Naive thymus-derived CD8-positive, alpha-beta T cell (primary cell): ENCODE measurements around the gene SLC13A1. TPM values are rescaled to one million over a fixed set of nuclear protein-coding genes. Genes with fewer than 3 reads are reported as not detected.

Source experiments
- ATAC-seq, 2 donors: fragments of 150-1000 bp; cut with Tn5 transposase in 1 of 2; sonication (Bioruptor Pico), chemical (Tn5 transposase) in 1 of 2; 1 replicate in 1 of 2; 2 replicates in 1 of 2; pipeline ENCODE4 v1.10.0; 2021; ENCODE audit warnings: mild to moderate bottlenecking in 2 of 2, moderate library complexity in 2 of 2
- POLR2A ChIA-PET: fragments of 350-600 bp; sonication (Branson Sonifier 250); formaldehyde crosslinking; loops from one replicate; lab custom pipeline; 2021; ENCODE audit warnings: antibody characterized with exemption; lab: Charles Lee
- DNase-seq, 10 donors: peaks; one replicate each; pipeline versions ENCODE4 v3.0.0 to v3.0.0-alpha.2; 2020 to 2022
- H3K27ac Mint-ChIP-seq, 10 donors: one replicate each; pipeline ENCODE4 v1.8.0; 2020 to 2022; ENCODE audit warnings: mild to moderate bottlenecking in 10 of 10, mixed read lengths in 10 of 10, moderate library complexity in 4 of 10, inconsistent platforms in 1 of 10
- H3K27me3 Mint-ChIP-seq, 5 donors: one replicate each; pipeline ENCODE4 v1.8.0; 2021 to 2022; ENCODE audit warnings: mixed read lengths in 5 of 5
- H3K36me3 Mint-ChIP-seq, 3 donors: one replicate each; pipeline ENCODE4 v1.8.0; 2020 to 2022; ENCODE audit warnings: mixed read lengths in 3 of 3, mild to moderate bottlenecking in 2 of 3, inconsistent platforms in 1 of 3
- H3K4me1 Mint-ChIP-seq, 4 donors: one replicate each; pipeline ENCODE4 v1.8.0; 2021 to 2022; ENCODE audit warnings: mixed read lengths in 4 of 4
- H3K4me3 Mint-ChIP-seq, 10 donors: one replicate each; pipeline ENCODE4 v1.8.0; 2020 to 2022; ENCODE audit warnings: mild to moderate bottlenecking in 10 of 10, mixed read lengths in 10 of 10, moderate library complexity in 6 of 10, inconsistent platforms in 1 of 10
- H3K9me3 Mint-ChIP-seq, 9 donors: one replicate each; pipeline ENCODE4 v1.8.0; 2020 to 2022; ENCODE audit warnings: mixed read lengths in 9 of 9, mild to moderate bottlenecking in 3 of 9, inconsistent platforms in 1 of 9, moderate library complexity in 1 of 9
- polyA plus RNA-seq, 3 donors: library from polyadenylated mRNA; unstranded; fragments of 300-500 nt; fragmentation: Illumina TruSeq; gene quantifications; one replicate each; pipeline ENCODE4 v1.2.3, GENCODE V29; 2021
- total RNA-seq, 8 experiments: library from RNA in 2 of 8; stranded (reverse) in 2 of 8; gene quantifications; one replicate each; pipeline ENCODE4 v1.2.3 and lab custom pipeline; 2021 to 2026

The SLC13A1 gene
- total and polyA plus RNA-seq, 5 experiments from 2014 or later, result not detected

- Mint-ChIP-seq H3K27ac (no peak overlapping the region), H3K4me3 (no peak overlapping the region), H3K36me3 (no peaks in the 10 kb centered on the region), H3K27me3 (no peaks in the 10 kb centered on the region), H3K9me3 (peaks cover 0 to 27% (median 2%) of the 10 kb centered on the region in 9 donors), H3K4me1 (no peaks in the 10 kb centered on the region)
- POLR2A ChIA-PET, result no interaction called here
- no peak for DNase-seq
- no peak for ATAC-seq
Observed at GRCh38 chr7:123184271-123184670, 15.5 kb downstream of the SLC13A1 start.

- Mint-ChIP-seq H3K36me3 (no peaks in the 10 kb centered on the region), H3K4me1 (no peaks in the 10 kb centered on the region), H3K4me3 (no peak overlapping the region), H3K27ac (no peak overlapping the region), H3K9me3 (peaks cover 0 to 27% (median 2%) of the 10 kb centered on the region in 9 donors), H3K27me3 (no peaks in the 10 kb centered on the region)
- DNase-seq, result no peak
- POLR2A ChIA-PET, result no interaction called here
- ATAC-seq, result no peak
Observed at GRCh38 chr7:123183431-123183830, 16.3 kb downstream of the SLC13A1 start.

DNA sequence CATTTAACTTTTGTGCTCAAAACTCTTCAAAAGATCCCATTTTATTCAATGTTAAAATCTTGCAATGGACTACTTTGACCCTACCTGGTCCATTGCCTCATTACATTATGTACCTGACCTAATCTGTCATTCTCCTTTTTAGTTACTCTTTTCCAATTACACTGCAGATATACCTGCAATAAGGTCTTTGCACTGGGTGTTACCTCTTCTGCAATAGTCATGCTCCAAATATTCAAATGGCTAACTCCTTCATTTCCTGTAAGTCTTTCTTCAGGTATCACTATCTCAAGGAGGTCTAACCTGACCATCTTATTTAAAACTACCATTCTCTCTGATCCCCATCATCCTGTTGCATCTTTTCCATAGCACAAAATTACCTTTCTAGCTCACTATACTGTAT is 22.3 kb downstream of the SLC13A1 start:
- H3K27me3 Mint-ChIP-seq, result peaks cover 0 to 8% (median 0%) of the 10 kb centered on the region in 5 donors
- ATAC-seq (no peak), DNase-seq (no peak)
- H3K36me3 Mint-ChIP-seq, result no peaks in the 10 kb centered on the region
- no peak overlapping the region for H3K4me3 Mint-ChIP-seq
- POLR2A ChIA-PET, result no interaction called here
- no peaks in the 10 kb centered on the region for H3K4me1 Mint-ChIP-seq
- peaks cover 0 to 23% (median 3%) of the 10 kb centered on the region in 9 donors for H3K9me3 Mint-ChIP-seq
- H3K27ac Mint-ChIP-seq, result no peak overlapping the region

GRCh38 chr7:123170333-123171246 is 29.2 kb downstream of the SLC13A1 start:
- POLR2A ChIA-PET, result no interaction called here
- H3K9me3 Mint-ChIP-seq, result peaks cover 0 to 14% (median 0%) of the 10 kb centered on the region in 9 donors

GRCh38 chr7:123169065-123169464 is 30.7 kb downstream of the SLC13A1 start:
- Mint-ChIP-seq H3K27ac (no peak overlapping the region), H3K4me1 (no peaks in the 10 kb centered on the region), H3K27me3 (peaks cover 0 to under 1% (median 0%) of the 10 kb centered on the region in 5 donors), H3K36me3 (no peaks in the 10 kb centered on the region), H3K4me3 (no peak overlapping the region), H3K9me3 (peaks cover 0 to 5% (median 0%) of the 10 kb centered on the region in 9 donors)
- no peak for ATAC-seq
- POLR2A ChIA-PET, result no interaction called here
- DNase-seq, result no peak

More at GRCh38 chr7:123170333-123171246, 29.2 kb downstream of the SLC13A1 start:
- Mint-ChIP-seq H3K4me3 (no peak overlapping the region), H3K36me3 (no peaks in the 10 kb centered on the region), H3K27me3 (peaks cover 0 to 8% (median 0%) of the 10 kb centered on the region in 5 donors), H3K4me1 (no peaks in the 10 kb centered on the region), H3K27ac (no peak overlapping the region)
- DNase-seq, result no peak
- ATAC-seq, result no peak

- Mint-ChIP-seq H3K4me3 (no peak overlapping the region), H3K27ac (no peak overlapping the region), H3K4me1 (no peaks in the 10 kb centered on the region), H3K27me3 (no peaks in the 10 kb centered on the region), H3K36me3 (no peaks in the 10 kb centered on the region), H3K9me3 (peaks cover 0 to 4% (median 0%) of the 10 kb centered on the region in 9 donors)
- DNase-seq (no peak), ATAC-seq (no peak)
- POLR2A ChIA-PET, result no interaction called here
Observed at GRCh38 chr7:123157606-123158005, 42.2 kb downstream of the SLC13A1 start.

GRCh38 chr7:123155571-123155970 is 44.2 kb downstream of the SLC13A1 start:
- Mint-ChIP-seq H3K27ac (no peak overlapping the region), H3K36me3 (no peaks in the 10 kb centered on the region), H3K27me3 (no peaks in the 10 kb centered on the region), H3K4me3 (no peak overlapping the region), H3K4me1 (no peaks in the 10 kb centered on the region), H3K9me3 (peaks cover 0 to 4% (median 0%) of the 10 kb centered on the region in 9 donors)
- POLR2A ChIA-PET, result no interaction called here
- DNase-seq, result no peak
- ATAC-seq, result no peak

GRCh38 chr7:123154231-123154860 is 45.4 kb downstream of the SLC13A1 start:
- ATAC-seq (no peak), DNase-seq (peak in 3 of 10 donors; percentile 1 to 57 (median 8))
- Mint-ChIP-seq H3K27ac (no peak overlapping the region), H3K36me3 (no peaks in the 10 kb centered on the region), H3K9me3 (peaks cover 0 to 16% (median 0%) of the 10 kb centered on the region in 9 donors), H3K4me1 (no peaks in the 10 kb centered on the region), H3K4me3 (no peak overlapping the region), H3K27me3 (no peaks in the 10 kb centered on the region)
- POLR2A ChIA-PET, result no interaction called here

DNA sequence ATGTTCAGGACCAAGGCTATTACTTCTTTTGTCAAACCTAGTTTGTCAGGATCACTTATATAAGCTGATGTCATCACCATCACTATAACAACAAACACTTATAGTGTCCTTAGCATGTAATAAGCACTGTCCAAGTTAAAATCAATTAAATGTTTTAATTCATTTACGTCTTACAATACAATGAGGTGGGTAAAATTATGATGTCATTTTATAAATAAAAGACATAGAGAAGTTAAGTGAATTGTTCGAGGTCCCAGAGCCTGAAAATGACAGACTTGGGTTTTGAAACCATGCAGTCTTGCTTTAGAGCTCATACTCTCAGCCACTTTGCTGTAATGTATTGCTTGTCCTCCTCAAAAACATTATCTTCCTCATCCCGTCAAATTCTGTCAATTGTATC is 48.3 kb downstream of the SLC13A1 start:
- no peaks in the 10 kb centered on the region for H3K27me3 Mint-ChIP-seq
- no peak overlapping the region for H3K27ac Mint-ChIP-seq
- H3K4me1 Mint-ChIP-seq, result no peaks in the 10 kb centered on the region
- no peak overlapping the region for H3K4me3 Mint-ChIP-seq
- H3K9me3 Mint-ChIP-seq, result peaks cover 0 to 16% (median 0%) of the 10 kb centered on the region in 9 donors
- POLR2A ChIA-PET, result no interaction called here
- ATAC-seq (no peak), DNase-seq (no peak)
- H3K36me3 Mint-ChIP-seq, result no peaks in the 10 kb centered on the region

DNA sequence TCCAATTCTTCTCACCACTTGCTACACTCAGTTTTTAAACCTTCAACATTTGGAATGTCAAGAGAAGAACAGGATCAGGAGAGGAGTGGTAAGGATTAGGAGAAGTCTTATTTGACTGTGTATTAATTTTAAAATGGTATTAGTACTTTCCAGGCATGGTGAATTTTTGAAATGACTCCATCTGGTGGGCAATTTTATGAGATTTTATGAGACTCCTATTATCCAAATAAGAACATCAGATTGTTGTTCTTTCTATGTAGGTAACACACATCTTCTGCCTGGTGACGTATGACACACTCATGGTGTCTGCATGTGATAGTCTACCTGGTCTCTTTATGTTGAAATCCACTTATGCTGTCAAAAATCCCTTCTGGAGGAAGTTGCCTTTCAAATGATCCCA is 51.0 kb downstream of the SLC13A1 start:
- Mint-ChIP-seq H3K27ac (no peak overlapping the region), H3K36me3 (no peaks in the 10 kb centered on the region), H3K27me3 (no peaks in the 10 kb centered on the region), H3K4me1 (no peaks in the 10 kb centered on the region), H3K4me3 (no peak overlapping the region), H3K9me3 (peaks cover 0 to 16% (median 0%) of the 10 kb centered on the region in 9 donors)
- ATAC-seq, result no peak
- POLR2A ChIA-PET, result no interaction called here
- no peak for DNase-seq

GRCh38 chr7:123143252-123144006 is 56.3 kb downstream of the SLC13A1 start:
- Mint-ChIP-seq H3K4me1 (no peaks in the 10 kb centered on the region), H3K27ac (no peak overlapping the region), H3K4me3 (no peak overlapping the region), H3K27me3 (no peaks in the 10 kb centered on the region), H3K9me3 (peaks cover 0 to 14% (median 4%) of the 10 kb centered on the region in 9 donors), H3K36me3 (no peaks in the 10 kb centered on the region)
- DNase-seq (no peak), ATAC-seq (no peak)
- POLR2A ChIA-PET, result no interaction called here

- no peak for DNase-seq
- H3K9me3 Mint-ChIP-seq, result peaks cover 0 to 14% (median 4%) of the 10 kb centered on the region in 9 donors
- POLR2A ChIA-PET, result no interaction called here
- no peaks in the 10 kb centered on the region for H3K36me3 Mint-ChIP-seq
- H3K27ac Mint-ChIP-seq, result no peak overlapping the region
- no peak for ATAC-seq
- H3K4me3 Mint-ChIP-seq, result no peak overlapping the region
- H3K4me1 Mint-ChIP-seq, result no peaks in the 10 kb centered on the region
- H3K27me3 Mint-ChIP-seq, result no peaks in the 10 kb centered on the region
Observed at GRCh38 chr7:123140561-123140960, 59.2 kb downstream of the SLC13A1 start.

- POLR2A ChIA-PET, result no interaction called here
- ATAC-seq (no peak), DNase-seq (no peak)
- Mint-ChIP-seq H3K36me3 (no peaks in the 10 kb centered on the region), H3K27me3 (no peaks in the 10 kb centered on the region), H3K4me1 (no peaks in the 10 kb centered on the region), H3K27ac (no peak overlapping the region), H3K4me3 (no peak overlapping the region), H3K9me3 (peaks cover 0 to 6% (median 0%) of the 10 kb centered on the region in 9 donors)
Observed at GRCh38 chr7:123135960-123136359, 63.8 kb downstream of the SLC13A1 start.
